ENCODE data around the gene ZYX. TPM values are rescaled to one million over a fixed set of nuclear protein-coding genes. Genes with fewer than 3 reads are reported as not detected.
"Not testable (repeated sequence)": the region's sequence is repeated elsewhere in the genome, so short reads cannot be mapped to it uniquely, and the experiment has no call there.

Gene ZYX
- polyA plus RNA-seq, 3 donors = 76.3 to 107 (median 102) TPM

DNA sequence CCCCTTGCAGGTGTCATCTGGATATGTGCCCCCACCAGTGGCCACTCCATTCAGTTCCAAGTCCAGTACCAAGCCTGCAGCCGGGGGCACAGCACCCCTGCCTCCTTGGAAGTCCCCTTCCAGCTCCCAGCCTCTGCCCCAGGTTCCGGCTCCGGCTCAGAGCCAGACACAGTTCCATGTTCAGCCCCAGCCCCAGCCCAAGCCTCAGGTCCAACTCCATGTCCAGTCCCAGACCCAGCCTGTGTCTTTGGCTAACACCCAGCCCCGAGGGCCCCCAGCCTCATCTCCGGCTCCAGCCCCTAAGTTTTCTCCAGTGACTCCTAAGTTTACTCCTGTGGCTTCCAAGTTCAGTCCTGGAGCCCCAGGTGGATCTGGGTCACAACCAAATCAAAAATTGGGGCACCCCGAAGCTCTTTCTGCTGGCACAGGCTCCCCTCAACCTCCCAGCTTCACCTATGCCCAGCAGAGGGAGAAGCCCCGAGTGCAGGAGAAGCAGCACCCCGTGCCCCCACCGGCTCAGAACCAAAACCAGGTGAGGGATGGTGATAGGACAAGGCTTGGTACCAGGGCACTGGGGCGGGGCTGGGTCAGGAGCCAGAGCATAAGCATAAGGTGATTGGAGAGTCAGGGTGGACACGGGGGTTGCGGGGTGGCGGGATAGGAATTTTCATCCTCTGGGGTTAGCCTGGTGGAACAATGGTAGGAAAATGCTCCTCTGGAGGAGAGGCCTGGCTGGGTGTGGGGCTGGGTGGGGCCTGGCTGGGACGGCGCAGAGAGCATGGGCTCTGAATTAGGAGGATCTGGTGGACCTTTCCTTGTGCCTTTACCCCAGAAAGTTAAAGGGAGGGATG, 1.9 kb downstream of the ZYX start:
- no peak for DNase-seq

DNA sequence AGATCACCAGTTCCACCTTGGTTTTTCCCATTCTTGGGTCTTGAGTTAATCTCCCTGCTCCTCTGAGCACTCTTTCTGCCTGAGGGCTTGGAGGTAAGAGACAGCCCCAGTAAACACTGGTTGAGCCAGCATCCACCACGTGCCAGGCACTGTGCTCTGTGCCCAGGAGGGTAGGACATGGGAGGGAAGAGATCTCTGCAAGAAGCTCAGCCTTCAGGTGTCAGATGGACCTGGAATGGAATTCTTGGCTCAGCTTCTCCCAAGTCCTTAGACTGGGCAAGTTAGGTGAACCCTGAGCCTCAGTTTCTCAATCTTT, 2.5 kb downstream of the ZYX start:
- no peak for DNase-seq

DNA sequence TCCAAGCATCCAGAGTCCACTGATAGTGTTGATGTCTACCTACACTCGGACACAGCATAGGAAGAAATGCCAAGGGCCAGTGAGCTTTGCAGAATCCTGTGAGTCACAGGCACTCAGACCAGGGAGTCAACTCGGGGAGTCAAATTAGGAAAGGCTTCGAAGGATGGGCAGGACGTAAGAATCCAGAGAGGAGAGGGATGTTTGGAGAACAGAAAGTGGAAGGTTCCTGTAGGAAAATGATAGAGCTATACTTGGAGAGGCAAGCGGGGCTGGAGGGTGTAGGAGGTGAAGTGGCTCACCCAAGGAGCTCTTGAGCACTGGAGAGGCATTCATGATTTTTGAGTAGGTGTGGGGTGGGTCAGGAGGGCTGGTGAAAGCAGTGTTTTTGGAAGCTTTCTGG, 3.0 kb downstream of the ZYX start:
- no peak for DNase-seq

DNA sequence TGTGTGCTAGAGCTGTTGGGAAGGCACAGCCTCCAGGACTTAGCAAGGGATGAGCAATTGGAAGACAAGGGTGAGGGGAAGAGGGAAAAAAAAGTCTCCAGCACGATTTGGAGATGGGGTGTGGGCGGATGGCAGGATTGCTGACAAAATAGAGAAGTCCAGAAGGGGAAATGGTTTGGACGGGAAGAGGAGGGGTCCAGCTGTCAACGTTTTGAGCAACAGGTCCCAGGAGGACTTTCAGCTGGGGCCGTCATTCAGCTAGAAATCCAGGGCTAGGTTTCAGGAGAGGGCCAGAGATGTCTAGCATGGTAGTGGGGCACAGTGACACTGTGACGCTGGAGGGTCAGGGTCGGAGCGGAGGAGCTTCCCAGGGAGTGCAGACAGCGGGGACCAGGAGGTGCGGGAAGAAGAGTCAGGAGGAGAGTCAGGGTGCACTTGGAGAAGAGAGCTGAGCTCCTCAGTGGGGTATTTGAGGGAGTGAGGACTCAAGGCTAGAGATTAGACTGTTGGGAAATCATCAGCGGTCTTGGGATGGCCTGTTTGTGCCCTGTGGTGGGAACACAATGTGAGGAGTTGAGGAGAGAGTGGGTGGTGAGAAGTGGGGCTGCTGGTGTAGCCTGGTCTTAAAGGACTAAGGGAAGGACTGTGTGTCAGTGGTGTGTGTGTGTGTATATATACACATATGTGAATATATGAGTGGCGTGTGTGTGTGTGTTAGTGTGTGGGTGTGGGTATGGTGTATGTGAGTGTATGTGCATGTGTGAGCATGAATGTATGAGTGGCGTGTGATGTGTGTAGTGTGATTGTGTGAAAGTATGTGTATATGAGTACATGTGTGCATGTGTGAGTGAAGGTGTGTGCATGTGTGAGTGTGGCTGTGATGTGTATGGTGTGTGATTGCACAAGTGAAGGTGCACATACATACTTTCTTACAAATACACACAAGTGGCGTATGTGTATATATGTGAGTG, 3.8 kb downstream of the ZYX start:
- DNase-seq = no peak

DNA sequence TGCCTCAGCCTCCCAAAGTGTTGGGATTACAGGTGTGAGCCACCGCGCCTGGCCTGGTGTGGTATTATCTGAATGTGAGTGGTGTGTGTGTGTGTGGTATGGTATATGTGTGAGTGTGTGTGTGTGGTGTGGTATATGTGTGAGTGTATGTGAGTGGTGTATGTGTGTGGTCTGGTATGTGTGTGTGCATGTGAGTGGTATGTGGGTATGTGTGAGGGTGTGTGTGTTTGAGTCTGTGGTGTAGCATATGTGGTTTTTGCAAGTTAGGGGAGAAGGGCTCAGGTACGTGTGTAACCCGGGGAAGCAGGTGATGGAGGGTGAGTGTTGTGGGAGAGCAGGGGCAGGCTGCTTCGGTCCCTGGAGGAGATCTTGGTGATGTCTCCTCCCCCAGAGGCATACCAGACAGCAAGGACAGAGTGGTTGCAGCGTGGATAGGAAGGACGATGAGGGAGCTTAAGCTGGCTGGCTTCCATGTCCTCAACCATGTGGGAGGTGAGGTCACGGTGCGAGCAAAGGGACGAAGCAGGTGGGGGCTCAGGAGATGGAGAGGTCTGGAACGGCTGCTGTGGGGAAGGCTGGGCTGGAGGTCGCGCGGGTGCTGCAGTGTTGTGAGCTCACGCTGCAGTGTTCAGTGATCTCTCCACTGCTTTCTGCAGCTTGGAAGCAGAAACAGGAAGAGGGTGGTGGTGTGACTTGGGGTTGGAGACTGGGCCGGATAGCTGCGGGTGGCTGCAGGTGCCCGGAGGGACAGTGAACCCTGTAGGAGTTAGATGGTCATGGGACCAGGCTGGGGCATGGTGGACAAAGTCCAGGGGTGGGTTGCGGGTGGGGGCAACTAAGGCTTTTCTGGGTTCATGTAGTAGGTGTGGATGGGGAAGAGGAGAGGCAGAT, 5.0 kb downstream of the ZYX start:
- no peak for DNase-seq

DNA sequence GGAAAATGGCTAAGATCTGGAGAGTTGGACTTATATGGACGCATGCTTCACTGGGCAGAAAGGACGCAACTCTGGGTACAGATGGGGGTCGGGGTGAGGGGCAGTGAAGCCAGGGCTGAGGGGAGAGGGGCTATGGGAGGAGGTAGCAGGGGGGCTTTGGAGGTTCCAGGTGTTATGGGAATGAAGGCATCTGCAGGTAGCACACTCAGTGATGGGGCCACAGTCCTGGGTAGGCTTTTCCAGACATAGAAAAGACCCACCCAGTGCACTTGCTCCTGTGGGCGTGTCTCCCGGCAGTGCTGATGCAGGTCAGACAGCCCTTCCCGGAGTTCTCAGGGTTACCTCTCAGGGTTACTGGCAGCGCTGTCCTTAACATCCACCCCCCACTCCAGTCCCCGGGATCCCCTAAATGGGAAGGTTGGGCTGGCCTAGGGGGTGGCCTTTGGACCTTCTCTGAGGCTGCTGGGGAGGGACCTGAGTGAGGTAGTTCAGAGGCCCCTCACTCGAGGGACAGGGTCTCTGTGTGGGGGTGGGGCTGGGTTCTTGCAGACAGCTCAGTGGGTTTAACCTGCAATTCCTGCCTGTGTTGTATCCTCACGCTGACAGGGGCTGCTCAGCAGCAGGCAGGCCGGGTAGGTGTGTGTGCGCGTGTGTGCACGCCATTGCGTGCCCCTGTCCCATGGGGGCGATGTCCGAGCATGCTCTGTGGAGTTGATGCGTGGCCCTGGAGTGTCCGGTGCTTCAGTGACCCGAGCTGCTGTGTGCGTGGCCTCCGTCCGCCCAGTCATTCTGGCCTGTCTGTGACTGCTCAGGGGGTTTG, 6.2 kb downstream of the ZYX start:
- no peak for DNase-seq

DNA sequence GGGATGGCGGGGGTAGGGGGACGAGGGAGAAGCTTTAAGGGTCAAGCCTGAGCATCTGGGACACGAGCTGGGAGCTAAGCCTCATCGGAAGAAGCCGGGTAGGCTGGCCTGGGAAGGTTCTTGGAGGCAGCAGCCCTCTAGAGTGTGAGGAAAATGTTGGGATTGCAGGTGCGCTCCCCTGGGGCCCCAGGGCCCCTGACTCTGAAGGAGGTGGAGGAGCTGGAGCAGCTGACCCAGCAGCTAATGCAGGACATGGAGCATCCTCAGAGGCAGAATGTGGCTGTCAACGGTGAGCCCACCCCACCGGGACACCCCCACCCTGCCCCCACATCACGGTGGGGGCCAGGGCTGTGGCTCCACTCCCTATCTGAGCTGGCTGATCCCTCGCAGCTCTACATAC, 6.9 kb downstream of the ZYX start:
- no peak for DNase-seq

DNA sequence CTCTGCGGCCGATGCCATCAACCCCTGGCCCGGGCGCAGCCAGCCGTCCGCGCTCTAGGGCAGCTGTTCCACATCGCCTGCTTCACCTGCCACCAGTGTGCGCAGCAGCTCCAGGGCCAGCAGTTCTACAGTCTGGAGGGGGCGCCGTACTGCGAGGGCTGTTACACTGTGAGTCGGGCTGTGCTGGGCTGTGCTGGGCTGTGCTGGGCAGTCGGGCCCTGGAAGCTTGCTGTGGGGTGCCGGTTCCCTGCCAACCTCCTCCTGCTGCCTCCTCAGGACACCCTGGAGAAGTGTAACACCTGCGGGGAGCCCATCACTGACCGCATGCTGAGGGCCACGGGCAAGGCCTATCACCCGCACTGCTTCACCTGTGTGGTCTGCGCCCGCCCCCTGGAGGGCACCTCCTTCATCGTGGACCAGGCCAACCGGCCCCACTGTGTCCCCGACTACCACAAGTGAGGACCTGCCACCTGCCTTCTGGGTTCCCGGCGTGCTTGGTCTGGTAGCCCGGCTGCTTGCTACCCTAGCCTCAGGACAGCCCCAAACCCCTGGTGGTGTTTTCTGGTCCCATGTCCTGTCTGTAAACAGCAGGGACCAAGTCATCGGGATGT, 7.5 kb downstream of the ZYX start:
- DNase-seq = no peak

DNA sequence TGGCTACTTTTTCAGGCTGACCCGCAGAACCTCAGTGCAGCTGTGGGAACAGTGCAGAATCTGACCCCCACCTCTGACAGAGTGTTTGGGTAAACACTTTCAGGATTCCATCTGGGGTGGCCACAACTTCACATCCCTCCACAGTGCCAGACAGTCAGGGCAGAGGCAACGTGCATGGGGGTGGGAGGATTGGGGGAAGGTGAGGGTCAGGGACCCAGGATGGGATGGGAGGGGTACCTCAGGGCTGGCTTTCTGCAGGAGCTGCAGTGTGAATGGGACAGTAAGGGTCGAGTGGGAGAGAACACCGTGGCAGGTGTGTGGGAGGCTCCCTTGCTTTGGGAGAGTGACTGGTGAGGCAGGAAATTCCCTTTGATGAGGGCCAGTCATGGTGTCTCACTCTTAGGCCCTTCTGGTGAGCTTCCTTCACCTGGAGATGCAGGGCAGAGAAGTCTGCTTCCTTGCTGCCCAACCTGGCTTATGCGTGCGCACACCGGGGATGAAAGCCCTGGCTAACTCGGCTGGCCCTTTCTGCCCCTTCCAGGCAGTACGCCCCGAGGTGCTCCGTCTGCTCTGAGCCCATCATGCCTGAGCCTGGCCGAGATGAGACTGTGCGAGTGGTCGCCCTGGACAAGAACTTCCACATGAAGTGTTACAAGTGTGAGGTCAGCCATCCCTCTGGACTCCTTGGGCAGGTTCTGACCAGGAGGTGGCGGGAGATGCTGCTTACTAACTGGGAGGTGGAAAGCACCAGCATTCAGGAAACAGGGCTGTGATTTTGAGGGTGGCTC, 8.4 kb downstream of the ZYX start:
- no peak for DNase-seq

DNA sequence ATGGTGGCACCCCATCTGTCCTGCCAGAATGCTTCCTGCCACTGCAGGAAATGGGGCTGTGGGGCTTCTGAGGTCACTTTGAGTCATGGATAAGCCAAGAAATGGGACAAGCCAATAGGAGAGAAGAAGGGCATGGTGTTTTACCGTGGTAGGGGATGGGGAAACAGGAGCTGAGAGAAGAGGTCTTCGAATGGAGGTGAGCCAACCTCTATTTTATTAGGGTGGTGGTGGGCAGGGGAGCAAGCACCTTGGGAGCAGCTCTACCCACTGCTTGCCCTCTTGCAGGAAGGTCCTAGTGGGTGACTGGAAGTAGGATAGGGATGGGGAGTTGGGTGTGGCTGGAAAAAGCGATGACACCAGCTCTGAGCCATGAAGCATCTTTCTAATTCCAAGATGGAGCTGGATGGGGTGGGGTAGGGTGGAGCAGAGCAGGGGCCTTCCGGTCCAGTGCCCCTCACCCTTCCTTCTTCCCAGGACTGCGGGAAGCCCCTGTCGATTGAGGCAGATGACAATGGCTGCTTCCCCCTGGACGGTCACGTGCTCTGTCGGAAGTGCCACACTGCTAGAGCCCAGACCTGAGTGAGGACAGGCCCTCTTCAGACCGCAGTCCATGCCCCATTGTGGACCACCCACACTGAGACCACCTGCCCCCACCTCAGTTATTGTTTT, 9.1 kb downstream of the ZYX start:
- no peak for DNase-seq

DNA sequence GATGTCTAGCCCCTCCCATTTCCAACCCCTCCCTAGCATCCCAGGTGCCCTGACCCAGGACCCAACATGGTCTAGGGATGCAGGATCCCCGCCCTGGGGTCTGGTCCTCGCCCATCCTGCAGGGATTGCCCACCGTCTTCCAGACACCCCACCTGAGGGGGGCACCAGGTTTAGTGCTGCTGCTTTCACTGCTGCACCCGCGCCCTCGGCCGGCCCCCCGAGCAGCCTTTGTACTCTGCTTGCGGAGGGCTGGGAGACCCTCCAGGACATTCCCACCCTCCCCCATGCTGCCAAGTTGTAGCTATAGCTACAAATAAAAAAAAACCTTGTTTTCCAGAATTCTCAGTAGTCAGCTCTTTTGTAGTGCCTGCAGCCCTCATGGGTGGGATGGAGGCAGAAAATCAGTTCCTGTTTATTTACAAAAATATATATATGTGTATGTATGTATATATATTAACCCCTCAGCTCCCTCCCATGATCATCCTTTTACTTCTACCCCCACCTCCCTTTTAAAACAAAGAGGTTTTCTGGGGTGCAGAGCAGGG, 9.7 kb downstream of the ZYX start:
- DNase-seq = no peak

DNA sequence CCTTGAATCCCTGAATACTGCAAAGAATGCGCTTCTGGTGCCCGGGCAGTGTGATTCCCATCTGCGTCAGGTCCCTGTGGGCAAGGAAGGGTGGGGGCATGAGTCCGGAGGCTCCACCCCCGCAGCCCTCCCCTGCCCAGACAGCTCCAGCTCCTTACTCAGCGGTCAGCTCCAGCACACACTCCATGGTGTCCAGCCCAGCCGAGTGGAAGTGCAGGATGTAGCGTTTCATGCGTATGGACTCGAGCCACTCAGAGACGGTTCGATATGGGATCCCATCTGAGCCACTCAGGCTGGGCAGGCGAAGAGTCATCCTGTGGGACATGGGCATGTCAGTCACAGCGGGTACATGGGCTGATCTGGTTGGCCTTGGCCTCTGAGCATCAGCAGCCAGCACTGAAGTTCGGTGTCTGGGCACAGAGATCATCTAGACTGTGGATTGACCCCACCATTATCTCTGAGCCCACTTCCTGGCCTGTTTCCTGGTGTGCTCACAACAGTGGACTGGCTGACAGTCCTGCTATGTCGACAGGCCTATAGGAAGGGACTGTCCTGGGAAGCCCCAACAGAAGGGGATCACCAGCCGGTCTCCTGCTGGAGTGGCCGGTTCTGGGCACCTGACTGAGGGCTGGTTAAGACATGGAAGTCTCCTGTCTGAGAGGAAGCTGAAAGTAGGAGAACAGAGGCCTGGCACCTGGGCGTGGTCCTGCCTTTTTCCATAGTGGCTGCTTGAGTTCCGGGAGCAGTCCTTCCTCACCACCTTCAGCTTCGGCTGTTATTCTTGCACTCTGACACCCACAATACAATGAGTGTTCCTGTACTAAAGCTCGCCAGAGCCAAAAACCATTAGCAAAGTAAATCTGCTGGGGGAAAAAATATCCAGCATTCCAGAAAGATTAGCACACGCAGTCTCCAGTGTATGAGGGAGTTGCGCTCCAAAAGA, 10.6 kb downstream of the ZYX start:
- no peak for DNase-seq

DNA sequence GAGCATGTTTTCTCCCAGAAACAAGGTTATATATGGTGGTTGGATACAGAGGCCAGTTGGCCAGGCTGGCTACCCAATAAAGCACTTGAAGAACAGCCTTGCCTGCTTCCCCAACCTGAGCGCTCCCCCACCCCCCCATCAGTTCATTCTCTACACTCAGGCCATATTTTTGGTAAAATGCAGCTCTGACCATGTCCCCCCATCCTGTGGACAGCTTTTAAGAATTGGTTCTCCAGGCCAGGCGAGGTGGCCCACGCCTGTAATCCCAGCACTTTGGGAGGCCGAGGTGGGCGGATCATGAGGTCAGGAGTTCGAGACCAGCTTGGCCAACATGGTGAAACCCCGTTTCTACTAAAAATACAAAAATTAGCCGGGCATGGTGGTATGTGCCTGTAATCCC, 11.3 kb downstream of the ZYX start:
- DNase-seq = not testable (repeated sequence)

DNA sequence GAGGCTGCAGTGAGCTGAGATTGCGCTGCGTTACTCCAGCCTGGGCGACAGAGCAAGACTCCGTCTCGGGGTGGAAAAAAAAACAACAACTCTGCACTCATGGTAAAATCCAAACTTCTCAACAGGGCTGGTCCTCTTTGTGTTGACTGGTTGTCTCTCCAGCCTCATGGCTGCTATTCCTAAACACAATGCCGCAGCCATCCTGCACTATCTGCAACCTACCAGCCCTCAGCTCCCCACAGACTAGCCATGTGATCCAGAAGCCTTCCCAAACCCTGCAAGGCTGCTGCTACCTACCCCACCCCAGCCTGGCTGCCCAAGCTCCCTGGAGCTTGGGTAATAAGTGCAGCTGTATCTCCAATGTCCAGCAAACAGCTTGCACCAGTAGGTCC, 11.7 kb downstream of the ZYX start:
- DNase-seq = no peak

DNA sequence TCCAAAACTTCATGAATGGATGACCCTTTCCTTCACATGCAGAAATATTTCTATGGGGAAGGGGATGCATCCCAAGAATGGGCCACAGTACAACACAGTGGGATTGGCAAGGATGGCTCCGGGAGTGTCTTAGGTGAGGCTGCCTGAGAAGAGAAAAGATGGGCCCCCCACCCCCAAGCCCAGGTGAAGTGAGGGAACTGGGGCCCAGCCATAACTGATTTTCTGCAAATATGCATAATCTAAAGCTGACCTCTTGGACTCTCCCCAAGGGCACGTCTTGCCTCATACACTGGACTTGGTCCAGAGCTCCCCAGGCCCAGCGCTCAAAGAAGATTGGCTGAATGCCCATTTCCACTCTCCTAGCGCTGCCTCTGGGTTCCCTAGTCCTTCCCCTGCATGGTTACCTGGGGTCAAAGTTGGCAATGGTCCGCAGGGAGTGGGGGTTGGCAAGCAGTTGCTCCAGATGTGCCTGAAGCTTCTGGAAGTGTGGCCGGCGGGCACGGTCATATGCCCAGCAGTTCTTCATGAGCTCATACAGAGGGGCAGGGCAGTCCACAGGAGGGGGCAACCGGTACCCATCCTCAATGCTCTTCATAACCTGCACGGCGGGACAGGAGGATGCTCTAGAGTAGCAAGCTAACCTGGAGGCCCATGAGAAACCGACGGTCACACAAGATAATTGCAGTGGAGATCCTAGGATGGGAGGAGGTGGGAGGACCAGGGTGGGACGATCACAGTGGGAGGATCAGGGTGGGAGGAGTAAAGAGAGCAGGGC, 12.3 kb downstream of the ZYX start:
- no peak for DNase-seq

DNA sequence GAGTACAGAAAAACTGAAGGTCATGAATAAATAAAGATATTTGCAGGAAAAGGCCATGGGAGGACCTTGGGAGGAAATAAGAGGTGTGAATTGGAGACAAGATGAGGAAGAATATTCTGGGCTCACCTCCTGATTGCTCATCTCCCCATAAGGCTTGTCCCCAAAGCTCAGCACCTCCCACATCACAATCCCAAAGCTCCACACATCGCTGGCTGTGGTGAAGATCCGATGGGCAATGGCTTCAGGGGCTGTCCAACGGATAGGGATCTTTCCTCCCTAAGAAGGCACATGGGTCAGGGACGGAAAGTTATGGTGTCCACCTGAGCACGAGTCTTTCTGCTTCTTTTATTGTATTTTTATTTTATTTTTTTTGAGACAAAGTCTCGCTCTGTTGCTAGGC, 12.9 kb downstream of the ZYX start:
- no peak for DNase-seq

DNA sequence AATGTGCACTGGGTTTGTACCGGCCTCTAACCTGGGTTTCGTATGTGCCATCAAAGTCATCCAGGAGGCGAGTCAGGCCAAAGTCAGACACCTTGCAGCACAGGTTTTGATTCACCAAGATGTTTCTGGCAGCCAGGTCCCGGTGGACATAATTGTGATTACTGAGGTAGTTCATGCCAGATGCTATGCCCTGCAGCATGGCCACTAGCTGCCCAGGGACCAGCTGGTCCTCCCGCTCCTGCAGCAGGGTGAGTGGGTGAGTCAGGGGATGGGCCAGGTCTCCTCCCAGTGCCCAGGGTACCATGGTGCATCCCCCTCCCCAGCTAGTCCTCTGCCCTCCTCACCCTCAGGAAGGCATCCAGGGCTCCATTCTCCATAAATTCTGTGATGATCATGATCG, 13.6 kb downstream of the ZYX start:
- DNase-seq = no peak

All from renal pelvis (tissue), 4 donors.